NCI-H2029 treated with DMSO at 0.1 percent for 48 hours (cell line): Measurements from ENCODE around the gene UNC45A.
"Not testable (repeated sequence)": the region's sequence is repeated elsewhere in the genome, so short reads cannot be mapped to it uniquely, and the experiment has no call there.

ENCODE experiments used
- DNase-seq: peaks from one replicate; lab custom pipeline; 2025; lab: John Stamatoyannopoulos, UW

UNC45A gene

DNA sequence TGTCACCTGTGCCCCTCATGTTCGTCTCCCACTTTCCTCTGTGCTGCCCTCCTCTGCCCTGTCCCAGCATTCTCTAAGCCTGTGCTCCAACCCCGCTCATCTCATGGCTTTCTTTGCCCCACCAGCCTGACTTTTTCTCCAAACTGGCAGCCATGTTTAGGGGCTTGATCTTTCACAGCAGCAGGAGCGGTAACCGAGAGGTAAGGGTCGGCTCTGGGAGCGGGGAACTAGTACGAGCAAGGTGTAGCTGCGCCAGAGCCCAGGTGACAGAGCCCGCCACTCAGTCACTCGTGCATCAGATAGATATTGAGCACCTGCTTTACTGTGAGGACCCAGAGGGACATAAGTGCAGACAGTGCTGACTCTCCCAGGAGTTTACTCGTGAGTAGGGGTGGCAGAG, 18.6 kb upstream of the UNC45A start:
- DNase-seq: no peak

- no peak for DNase-seq
Measured at GRCh38 chr15:90917569-90917968, 17.5 kb upstream of the UNC45A start.

DNA sequence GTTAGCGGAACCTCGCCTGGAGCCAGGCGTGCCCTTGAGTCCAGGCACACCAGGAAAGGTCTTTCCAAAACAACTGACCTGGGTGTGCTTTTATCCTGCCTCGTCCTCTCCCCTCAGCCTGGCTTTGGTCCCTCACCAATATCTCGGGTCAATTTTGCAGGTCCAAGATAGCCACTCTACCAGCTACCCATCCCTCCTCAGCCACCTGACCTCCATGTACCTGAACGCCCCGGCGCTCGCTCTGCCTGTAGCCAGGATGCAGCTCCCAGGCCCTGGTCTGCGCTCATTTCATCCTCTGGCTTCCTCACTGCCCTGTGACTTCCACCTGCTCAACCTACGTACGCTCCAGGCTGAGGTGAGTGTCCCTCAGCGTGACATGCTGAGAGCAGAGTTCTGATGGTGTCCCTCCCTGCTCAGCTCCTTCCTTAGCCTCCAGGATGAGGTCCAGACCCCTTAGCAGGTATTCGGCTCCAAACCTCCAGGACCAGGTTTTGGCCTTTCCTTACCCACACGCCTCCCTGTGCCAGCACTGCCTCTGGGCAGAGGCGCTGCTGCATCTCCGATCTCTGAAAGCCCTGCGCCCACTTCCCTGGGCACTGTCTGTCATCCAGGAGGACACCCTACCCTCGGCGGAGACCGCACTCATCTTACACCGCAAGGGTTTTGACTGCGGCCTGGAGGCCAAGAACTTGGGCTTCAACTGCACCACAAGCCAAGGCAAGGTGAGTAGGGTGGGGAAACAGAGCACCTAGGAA, 16.9 kb upstream of the UNC45A start:
- no peak for DNase-seq

GRCh38 chr15:90918835-90919234, 16.2 kb upstream of the UNC45A start:
- no peak for DNase-seq

- no peak for DNase-seq
Measured at GRCh38 chr15:90921887-90922286, 13.2 kb upstream of the UNC45A start.

GRCh38 chr15:90922712-90923322, 12.3 kb upstream of the UNC45A start:
- DNase-seq: not testable (repeated sequence)

DNA sequence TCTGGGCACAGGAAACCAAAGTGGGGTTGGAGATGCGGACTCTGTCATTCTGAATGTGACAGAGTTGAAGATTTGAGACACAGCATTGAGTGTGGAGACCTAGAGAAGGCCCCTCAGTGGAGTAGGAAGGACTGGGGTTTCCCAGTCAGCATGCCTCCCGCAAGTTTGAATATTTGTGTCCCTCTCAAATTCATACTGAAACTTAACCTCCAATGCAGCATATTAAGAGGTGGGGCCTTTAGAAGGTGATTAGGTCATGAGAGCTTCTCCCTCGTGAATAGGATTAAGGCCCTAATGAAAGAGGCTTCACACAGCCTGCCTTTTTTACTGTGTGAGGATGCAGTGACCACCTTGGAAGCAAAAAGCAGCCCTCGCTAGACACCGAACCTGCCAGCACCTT, 10.7 kb upstream of the UNC45A start:
- DNase-seq: no peak

DNA sequence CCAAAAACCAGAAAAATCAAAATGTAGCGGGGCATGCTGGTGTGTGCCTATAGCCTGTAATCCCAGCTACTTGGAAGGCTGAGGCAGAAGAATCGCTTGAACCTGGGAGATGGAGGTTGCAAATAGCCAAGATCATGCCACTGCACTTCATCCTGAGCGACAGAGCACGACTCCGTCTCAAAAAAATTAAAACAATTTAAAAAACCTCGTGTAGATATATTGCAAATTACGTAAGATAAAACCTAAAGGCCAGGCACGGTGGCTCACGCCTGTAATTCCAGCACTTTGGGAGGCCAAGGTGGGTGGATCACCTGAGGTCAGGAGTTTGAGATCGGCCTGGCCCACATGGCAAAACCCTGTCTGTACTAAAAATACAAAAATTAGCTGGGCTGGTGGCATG, 8.3 kb upstream of the UNC45A start:
- DNase-seq: not testable (repeated sequence)

DNA sequence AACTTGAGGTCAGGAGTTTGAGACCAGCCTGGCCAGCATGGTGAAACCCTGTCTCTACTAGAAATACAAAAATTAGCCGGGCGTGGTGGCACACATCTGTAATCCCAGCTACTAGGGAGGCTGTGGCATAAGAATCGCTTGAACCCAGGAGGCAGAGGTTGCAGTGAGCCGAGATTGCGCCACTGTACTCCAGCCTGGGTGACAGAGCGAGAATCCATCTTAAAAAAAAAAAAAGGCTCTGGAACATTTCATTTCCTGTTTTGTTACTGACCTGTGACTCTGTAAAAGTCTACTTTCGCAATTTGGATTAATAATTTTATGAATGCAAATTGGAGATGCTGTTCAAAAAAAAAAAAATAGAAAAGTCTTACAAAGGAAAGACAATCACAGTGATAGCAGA, 7.0 kb upstream of the UNC45A start:
- DNase-seq: not testable (repeated sequence)

DNA sequence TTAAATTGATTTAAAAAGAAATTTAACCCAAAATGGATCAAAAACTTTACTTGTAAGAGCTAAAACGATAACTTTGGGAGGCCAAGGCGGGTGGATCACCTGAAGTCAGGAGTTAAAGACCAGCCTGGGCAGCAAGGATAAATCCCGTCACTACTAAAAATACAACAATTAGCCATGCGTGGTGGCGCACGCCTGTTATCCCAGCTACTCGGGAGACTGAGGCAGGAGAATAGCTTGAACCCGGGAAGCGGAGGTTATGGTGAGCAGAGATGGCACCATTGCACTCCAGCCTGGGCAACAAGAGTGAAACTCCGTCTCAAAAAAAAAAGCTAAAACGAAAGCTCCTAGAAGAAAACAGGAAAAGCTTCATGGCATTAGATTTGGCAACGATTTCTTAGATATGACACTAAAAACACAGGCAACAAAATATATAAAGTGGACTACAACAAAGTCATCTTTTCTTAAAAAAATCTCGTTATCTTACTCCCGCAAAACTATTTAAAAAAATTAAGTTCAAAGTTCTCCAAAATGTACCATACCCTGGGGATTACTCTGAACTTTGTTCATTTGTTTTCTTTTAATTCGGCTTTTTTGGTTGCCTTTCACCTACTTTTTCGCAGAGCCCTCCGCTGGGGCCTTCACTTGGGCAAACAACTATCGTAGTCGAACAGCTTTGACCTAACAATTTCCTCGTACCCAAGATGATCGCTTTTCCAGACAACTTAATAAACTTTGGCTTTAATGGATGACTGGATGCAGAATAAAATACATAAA, 5.7 kb upstream of the UNC45A start:
- DNase-seq: no peak

DNA sequence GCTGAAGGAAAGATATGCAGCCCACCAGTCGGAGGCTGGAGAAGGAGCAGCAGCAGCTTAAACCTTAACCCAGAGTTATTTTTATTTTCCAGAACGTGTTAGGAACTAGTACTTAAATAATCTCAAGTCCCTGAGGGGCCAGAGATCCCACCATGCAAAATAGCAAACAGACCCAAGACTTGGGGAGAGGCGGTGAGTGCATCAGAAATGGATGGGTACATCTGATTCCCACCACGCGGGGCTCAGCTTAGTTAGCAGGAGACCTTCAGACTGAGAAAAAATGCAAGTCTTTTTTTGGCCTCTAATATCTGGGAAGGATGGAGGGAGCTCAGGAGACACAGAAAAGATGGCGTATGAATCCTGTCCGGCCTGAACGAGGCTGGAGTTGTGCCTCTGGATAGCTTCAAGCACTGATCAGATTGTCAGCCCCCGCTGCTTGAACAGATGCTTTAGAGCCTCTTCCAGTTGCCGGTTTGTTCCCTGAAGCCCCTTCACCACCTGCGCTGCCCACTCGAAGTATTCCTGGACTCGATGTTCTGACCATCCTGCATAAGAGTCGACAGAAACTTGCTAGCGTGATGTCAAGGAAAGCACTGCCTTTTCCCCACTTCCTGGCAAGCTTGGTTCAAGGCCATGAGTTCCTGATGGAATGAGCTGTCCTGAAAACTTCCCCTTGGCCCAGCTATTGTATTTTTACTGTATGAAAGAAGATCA, 4.1 kb upstream of the UNC45A start:
- DNase-seq: no peak

DNA sequence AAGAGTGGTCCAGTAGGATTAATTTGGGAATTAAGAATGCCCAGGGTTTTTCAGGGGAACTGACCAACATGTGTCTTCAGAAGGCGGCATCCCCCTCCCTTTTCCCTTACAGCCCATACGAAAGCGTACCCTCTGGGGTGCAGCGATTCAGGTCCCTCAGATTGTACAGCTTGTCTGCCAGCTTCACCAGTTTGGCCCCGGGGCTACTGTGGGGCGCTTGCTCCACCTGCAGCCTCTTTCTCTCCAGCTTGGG, 3.6 kb upstream of the UNC45A start:
- no peak for DNase-seq

DNA sequence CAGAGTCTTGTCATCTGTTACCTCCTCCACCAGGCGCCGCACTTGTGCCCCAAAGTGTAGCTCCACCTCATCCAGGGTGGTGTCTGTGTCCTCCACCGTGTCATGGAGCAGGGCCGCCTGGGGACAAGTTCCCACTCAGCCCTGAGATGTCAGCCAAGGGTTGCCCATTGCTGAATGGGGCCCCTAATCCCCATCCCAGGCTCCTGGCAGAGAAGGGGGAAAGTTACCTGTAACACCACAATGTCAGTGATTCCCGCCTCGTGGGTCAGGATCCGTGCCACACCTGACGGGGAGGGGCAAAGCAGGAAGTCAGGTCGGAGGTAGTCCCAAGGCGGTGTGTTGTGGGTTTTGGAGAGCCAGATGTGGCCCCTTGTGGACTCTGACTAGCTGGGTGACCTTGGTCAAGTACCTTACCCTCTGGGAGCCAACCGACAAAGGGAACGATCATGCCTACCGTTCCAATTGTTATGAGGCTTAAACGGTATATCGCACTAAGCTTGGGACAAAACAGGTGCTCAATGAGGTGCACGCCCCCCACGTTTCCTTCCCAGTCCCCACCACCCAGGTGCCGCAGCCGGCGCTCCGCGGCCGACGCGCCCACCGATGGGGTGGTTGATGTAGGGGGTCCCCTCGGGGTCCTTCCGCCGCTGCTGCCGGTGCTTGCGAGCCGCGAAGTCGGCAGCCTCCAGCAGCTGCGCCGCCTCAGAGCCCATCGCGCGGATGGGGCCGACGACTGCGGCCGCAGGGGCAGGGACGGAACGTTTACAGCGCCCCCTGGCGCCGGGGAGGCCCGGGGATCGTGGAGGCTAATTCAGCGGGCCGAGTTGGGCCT, 3.0 kb upstream of the UNC45A start, which contains the start of gene HDDC3:
Gene HDDC3, minus strand, starts transcription at position 722 of the 832 bp plus-strand sequence. Its CDS starts 9 bp downstream, at position 713.
- no peak for DNase-seq

DNA sequence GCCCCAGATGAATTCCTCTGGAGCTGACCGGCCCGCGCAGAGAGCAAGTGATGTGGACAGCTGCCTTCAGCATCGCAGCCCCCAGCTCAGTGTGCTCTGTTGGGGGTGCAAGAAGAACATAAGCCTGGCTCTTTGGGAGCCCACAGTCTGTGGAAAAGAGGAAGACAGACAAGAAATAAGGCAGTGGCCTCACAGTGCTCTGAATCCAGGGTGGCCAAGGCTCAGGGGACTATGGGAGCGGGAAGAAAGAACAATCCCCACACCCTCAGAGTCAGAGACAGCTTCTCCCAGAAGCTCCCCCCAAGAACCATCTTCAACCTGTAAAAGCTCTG, 2.5 kb upstream of the UNC45A start:
- no peak for DNase-seq

GRCh38 chr15:90933301-90933700, 1.8 kb upstream of the UNC45A start:
- no peak for DNase-seq

- peak; percentile 42 for DNase-seq
Measured at GRCh38 chr15:90934256-90934948, 683 bp upstream of the UNC45A start.

DNA sequence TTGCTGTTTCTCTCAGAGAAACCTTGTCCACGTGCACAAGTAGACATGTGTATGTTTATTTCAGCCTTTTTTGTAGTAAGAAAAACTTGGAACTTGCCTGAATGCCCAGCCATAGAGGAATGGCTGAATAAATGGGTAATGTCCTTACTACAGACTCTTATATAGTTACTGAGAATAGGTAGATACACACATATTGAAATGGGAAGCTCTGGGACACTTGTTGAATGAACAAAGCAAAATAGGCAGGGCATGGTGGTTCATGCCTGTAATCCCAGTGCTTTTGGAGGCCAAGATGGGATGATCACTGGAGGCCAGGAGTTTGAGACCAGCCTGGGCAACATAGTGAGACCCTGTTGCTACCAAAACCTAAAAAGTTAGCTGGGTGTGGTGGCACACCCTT, 1.7 kb downstream of the UNC45A start:
- DNase-seq: no peak

DNA sequence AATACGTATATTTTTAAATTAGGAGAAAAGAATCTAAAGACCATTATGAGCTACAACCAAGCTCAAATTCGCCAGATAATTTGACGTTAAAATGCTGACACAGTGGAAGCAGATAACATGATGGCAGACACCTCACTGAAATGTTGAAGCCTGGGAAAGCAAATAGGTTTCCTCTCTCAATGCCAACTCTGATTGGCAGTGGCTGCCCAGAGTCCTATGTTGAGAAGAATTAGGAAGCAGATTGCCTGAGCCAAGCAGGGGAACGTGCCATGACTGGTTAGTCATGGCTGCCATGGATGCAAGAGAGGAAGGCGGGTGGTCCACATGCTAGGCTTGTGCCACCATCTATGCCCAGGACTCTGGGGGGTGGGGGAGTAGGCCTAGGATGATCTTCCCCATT, 3.2 kb downstream of the UNC45A start:
- DNase-seq: no peak

DNA sequence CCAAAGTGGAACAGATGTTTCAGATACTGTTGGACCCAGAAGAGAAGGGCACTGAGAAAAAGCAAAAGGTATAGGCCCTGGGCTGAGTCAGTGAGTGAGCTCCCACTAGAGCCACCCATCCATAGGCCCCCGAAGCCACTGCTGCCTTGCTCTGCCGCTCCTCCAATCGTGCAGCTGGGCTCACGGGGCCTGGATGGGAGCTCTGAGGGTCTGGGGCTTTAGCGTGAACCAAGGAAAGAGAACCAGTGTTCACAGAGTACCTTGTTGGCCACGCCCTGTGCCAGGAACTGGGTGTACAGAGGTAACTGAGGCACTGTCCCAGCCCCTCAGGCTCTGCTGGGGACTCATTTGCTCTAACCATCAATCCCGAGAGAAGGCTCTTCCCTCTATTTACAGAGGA, 4.7 kb downstream of the UNC45A start:
- no peak for DNase-seq

DNA sequence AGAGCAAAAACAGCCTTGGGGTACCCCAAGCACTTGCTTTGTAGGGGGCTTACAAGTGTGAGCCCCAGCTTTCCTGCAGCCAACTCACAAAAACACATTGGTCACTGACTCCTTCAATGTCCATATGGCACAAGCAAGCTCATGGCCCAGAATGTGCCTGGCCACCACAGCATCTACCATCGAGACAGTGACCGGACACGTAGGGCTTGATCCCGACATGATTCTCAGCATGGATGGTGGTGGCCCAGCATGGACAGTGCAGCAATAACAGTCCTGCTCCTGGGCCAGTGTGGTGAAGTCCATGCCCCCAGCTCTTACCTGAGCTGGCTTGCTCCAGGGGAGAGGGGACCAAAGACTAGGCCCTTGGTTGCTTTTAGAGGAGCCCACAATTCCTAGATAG, 6.0 kb downstream of the UNC45A start:
- DNase-seq: no peak
